Stimulated activated CD8-positive, alpha-beta memory T cell treated with anti-CD3 and anti-CD28 coated beads, Interleukin-4, amount 100 ng/mL, for 24 hours (primary cell): ENCODE measurements around the gene NR3C1.

Experiments
- DNase-seq: peaks from one replicate; pipeline ENCODE4 v3.0.0-alpha.2; 2020; ENCODE audit warnings: low read depth

Gene NR3C1

GRCh38 chr5:143259254-143259605, 144.3 kb downstream of the NR3C1 start:
- DNase-seq, result no peak

- DNase-seq, result no peak
These were observed 144.8 kb downstream of the NR3C1 start for GRCh38 chr5:143258559-143259253.

- no peak for DNase-seq
These were observed 148.7 kb downstream of the NR3C1 start for GRCh38 chr5:143254819-143255218.

GRCh38 chr5:143251946-143252345, 151.5 kb downstream of the NR3C1 start:
- no peak for DNase-seq

GRCh38 chr5:143251190-143251589, 152.3 kb downstream of the NR3C1 start:
- no peak for DNase-seq

GRCh38 chr5:143249851-143250250, 153.6 kb downstream of the NR3C1 start:
- no peak for DNase-seq

- no peak for DNase-seq
These were observed 154.5 kb downstream of the NR3C1 start for GRCh38 chr5:143248822-143249579.

GRCh38 chr5:143248391-143248790, 155.1 kb downstream of the NR3C1 start:
- DNase-seq, result no peak

GRCh38 chr5:143247134-143247815, 156.2 kb downstream of the NR3C1 start:
- DNase-seq, result no peak

GRCh38 chr5:143245929-143246561, 157.4 kb downstream of the NR3C1 start:
- DNase-seq, result no peak

GRCh38 chr5:143244990-143245389, 158.5 kb downstream of the NR3C1 start:
- no peak for DNase-seq

- no peak for DNase-seq
These were observed 159.3 kb downstream of the NR3C1 start for GRCh38 chr5:143244000-143244736.

- no peak for DNase-seq
These were observed 160.4 kb downstream of the NR3C1 start for GRCh38 chr5:143243103-143243502.

- DNase-seq, result no peak
These were observed 161.6 kb downstream of the NR3C1 start for GRCh38 chr5:143241892-143242291.

GRCh38 chr5:143239882-143240518, 163.5 kb downstream of the NR3C1 start:
- no peak for DNase-seq

- no peak for DNase-seq
These were observed 164.9 kb downstream of the NR3C1 start for GRCh38 chr5:143238620-143239019.

- no peak for DNase-seq
These were observed 165.8 kb downstream of the NR3C1 start for GRCh38 chr5:143237664-143238063.

GRCh38 chr5:143236682-143237081, 166.8 kb downstream of the NR3C1 start:
- no peak for DNase-seq

- no peak for DNase-seq
These were observed 168.1 kb downstream of the NR3C1 start for GRCh38 chr5:143235423-143235822.

- DNase-seq, result no peak
These were observed 169.2 kb downstream of the NR3C1 start for GRCh38 chr5:143234162-143234842.

- no peak for DNase-seq
These were observed 170.5 kb downstream of the NR3C1 start for GRCh38 chr5:143233031-143233430.
